Large intestine (tissue), 3 donors: ENCODE data around the gene SS18L1. TPM values are rescaled to one million over a fixed set of nuclear protein-coding genes. Genes with fewer than 3 reads are reported as not detected.
"Not testable (repeated sequence)": the region's sequence is repeated elsewhere in the genome, so short reads cannot be mapped to it uniquely, and the experiment has no call there.

Experiments used
- DNase-seq, 2 donors: peaks; one replicate each; pipeline versions ENCODE4 v3.0.0 to v3.0.0-alpha.2; 2013
- H3K27ac ChIP-seq: one replicate; pipeline ENCODE4 v1.5.1; 2013; ENCODE audit warnings: low read length
- H3K27me3 ChIP-seq: 2 replicates; pipeline ENCODE4 v1.6.1; 2013; ENCODE audit warnings: low read length; ENCODE audit not compliant: control insufficient read depth, insufficient read depth
- H3K36me3 ChIP-seq: 2 replicates; pipeline ENCODE4 v1.6.1; 2013; ENCODE audit warnings: low read length; ENCODE audit not compliant: control insufficient read depth, insufficient read depth
- H3K4me1 ChIP-seq: one replicate; pipeline ENCODE4 v1.6.1; 2013; ENCODE audit warnings: low read length; ENCODE audit not compliant: control insufficient read depth, insufficient read depth
- H3K4me3 ChIP-seq: one replicate; pipeline ENCODE4 v1.5.1; 2013; ENCODE audit warnings: low read length
- H3K9me3 ChIP-seq: one replicate; pipeline ENCODE4 v1.6.1; 2013; ENCODE audit warnings: mild to moderate bottlenecking, low read depth, low read length, moderate library complexity; ENCODE audit not compliant: control insufficient read depth
- WGBS: methylation state at CpG from one replicate; pipeline ENCODE4 v1.1.5; 2013; ENCODE audit warnings: low lambda C conversion rate; ENCODE audit not compliant: insufficient coverage; 5-methylcytosine and 5-hydroxymethylcytosine counted together
- polyA plus RNA-seq: library from polyadenylated mRNA; unstranded; fragments of 120-200 nt; gene quantifications from one replicate; pipeline ENCODE4 v1.2.1, GENCODE V29; 2013

SS18L1 gene
- polyA plus RNA-seq, 1 donor = 18.2 TPM

DNA sequence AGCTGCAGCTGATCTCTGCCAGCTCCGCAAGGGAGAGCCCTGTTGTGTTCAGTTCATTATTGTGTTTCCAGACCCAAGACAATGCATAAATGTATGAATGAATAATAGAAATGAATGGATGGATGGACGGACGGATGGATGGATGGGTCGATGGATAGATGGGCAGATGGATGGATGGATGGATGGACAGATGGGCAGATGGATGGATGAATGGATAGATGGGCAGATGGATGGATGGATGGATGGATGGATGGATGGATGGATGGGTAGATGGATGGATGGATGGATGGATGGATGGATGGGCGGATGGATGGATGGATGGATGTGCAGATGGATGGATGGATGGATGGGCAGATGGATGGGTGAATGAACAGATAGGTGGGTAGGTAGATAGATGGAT is 38.0 kb upstream of the SS18L1 start:
- Histone ChIP-seq H3K27me3 (no peaks in the 10 kb centered on the region), H3K9me3 (peaks cover 8% of the 10 kb centered on the region), H3K27ac (no peak overlapping the region), H3K4me1 (peaks cover 6% of the 10 kb centered on the region), H3K36me3 (no peaks in the 10 kb centered on the region), H3K4me3 (no peak overlapping the region)
- WGBS = 87% methylated on average over 4 of the region's 5 CpGs
- no peak for DNase-seq

- Histone ChIP-seq H3K27me3 (no peaks in the 10 kb centered on the region), H3K27ac (no peak overlapping the region), H3K36me3 (no peaks in the 10 kb centered on the region), H3K4me3 (no peak overlapping the region), H3K9me3 (peaks cover 20% of the 10 kb centered on the region), H3K4me1 (no peaks in the 10 kb centered on the region)
- WGBS = 100% methylated on average over 1 of the region's 6 CpGs
- no peak for DNase-seq
Measured at GRCh38 chr20:62111148-62111547, 32.4 kb upstream of the SS18L1 start.

GRCh38 chr20:62112368-62112767 is 31.2 kb upstream of the SS18L1 start:
- no peak for DNase-seq
- Histone ChIP-seq H3K4me3 (no peak overlapping the region), H3K36me3 (no peaks in the 10 kb centered on the region), H3K27me3 (no peaks in the 10 kb centered on the region), H3K27ac (no peak overlapping the region), H3K4me1 (no peaks in the 10 kb centered on the region), H3K9me3 (peaks cover 18% of the 10 kb centered on the region)
- WGBS = no CpG with 5 or more reads among the region's 6 CpGs

DNA sequence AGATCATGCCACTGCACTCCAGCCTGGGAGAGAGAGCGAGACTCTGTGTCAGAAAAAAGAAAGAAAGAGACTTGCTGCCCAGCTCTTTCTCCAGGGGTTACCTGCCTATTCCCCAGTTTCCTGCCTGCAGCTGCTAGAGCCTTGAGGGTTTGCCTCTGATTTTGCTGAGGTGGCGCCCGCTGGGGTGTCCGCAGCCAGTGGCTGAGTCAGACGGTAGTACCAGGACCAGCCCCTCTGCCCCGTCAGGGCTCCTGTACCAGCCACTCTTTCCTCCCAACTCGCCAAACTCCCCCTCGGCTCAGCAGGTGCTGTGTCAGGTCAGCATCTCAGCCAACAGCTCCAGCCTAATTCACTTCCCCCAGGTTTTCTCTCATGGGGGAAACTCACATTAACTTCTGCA is 28.7 kb upstream of the SS18L1 start:
- Histone ChIP-seq H3K4me3 (no peak overlapping the region), H3K9me3 (peaks cover 17% of the 10 kb centered on the region), H3K36me3 (no peaks in the 10 kb centered on the region), H3K27ac (no peak overlapping the region), H3K4me1 (peaks cover 19% of the 10 kb centered on the region), H3K27me3 (no peaks in the 10 kb centered on the region)
- no CpG with 5 or more reads among the region's 8 CpGs for WGBS
- no peak for DNase-seq

GRCh38 chr20:62115800-62116407 is 27.7 kb upstream of the SS18L1 start:
- Histone ChIP-seq H3K9me3 (peaks cover 12% of the 10 kb centered on the region), H3K4me1 (peaks cover 28% of the 10 kb centered on the region)
- not testable (repeated sequence) for H3K27ac ChIP-seq, DNase-seq, H3K27me3 ChIP-seq, H3K36me3 ChIP-seq, H3K4me3 ChIP-seq
- 100% methylated on average over 1 of the region's 7 CpGs for WGBS

- H3K4me3 ChIP-seq = no peak overlapping the region
- no peaks in the 10 kb centered on the region for H3K27me3 ChIP-seq
- H3K36me3 ChIP-seq = no peaks in the 10 kb centered on the region
- peaks cover 30% of the 10 kb centered on the region for H3K4me1 ChIP-seq
- DNase-seq = no peak
- H3K9me3 ChIP-seq = peaks cover 11% of the 10 kb centered on the region
- WGBS = no CpG with 5 or more reads among the region's 38 CpGs
- no peak overlapping the region for H3K27ac ChIP-seq
Measured at GRCh38 chr20:62116558-62117361, 26.8 kb upstream of the SS18L1 start.

DNA sequence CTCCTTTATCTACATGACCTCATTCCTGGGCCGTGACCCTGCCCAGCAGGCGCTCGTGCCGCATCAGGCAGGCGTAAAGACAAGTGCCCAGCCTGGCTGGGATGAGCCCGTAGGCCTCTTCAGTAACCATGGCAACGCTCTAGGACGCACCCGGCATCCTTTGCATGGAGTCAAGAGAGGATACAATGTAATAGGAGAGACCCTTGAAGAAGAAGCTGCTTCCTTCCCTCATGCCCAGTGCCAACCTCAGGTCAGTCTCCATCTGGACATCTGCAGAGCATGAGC is 26.3 kb upstream of the SS18L1 start:
- Histone ChIP-seq H3K27me3 (no peaks in the 10 kb centered on the region), H3K4me3 (no peak overlapping the region), H3K27ac (no peak overlapping the region), H3K36me3 (no peaks in the 10 kb centered on the region), H3K4me1 (peaks cover 30% of the 10 kb centered on the region), H3K9me3 (peaks cover 5% of the 10 kb centered on the region)
- WGBS = no CpG with 5 or more reads among the region's 9 CpGs
- no peak for DNase-seq

- no peak overlapping the region for H3K4me3 ChIP-seq
- H3K27me3 ChIP-seq = no peaks in the 10 kb centered on the region
- no peak for DNase-seq
- no peak overlapping the region for H3K27ac ChIP-seq
- peaks cover 30% of the 10 kb centered on the region for H3K4me1 ChIP-seq
- no CpG with 5 or more reads among the region's 15 CpGs for WGBS
- H3K36me3 ChIP-seq = no peaks in the 10 kb centered on the region
- peaks cover 2% of the 10 kb centered on the region for H3K9me3 ChIP-seq
Measured at GRCh38 chr20:62117658-62118057, 25.9 kb upstream of the SS18L1 start.

DNA sequence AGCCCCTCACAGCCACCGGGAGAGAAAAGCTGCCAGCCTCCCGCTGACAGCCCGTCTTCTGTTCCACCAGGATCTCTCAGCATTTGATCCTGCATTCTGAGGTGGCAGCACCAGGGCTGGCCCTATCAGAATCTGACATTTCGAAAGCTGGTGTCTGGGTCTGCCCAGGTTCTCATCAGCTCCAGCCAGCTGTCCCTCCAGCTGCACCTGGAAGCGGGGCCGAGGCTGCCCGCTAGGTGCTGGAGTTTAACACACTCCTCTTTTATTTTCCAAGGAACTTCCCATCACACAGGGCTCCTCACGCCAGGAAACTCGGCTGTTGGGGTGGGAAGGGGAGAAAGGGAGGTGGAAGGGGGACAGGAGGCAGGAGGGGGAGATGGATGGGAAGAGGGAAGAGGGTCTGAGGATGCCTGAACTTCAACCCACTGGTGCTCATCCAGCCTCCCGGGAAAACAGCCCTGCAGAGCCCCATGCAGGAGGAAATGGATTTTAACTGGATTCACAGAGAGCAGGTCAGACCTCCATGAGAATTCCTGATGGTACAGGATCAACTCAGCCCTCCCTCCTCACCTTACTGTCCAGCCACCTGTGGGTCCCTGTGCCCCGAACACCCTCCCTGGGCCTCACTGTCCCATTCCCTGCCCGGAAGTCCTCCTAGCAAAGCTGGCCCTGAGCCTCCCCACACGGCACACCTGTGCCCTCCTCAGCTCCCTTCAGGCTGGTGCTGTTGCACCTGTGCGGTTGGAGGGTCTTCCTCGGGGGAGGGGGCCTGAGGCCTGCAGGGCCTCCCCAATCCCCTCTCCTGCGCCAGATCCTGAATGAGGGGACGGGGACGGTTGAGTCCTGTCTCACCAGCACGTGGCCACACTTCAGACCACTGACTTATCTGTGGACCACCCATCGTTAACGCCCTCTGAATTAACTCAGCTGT is 25.2 kb upstream of the SS18L1 start:
- no CpG with 5 or more reads among the region's 21 CpGs for WGBS
- no peak overlapping the region for H3K27ac ChIP-seq
- no peak overlapping the region for H3K4me3 ChIP-seq
- no peaks in the 10 kb centered on the region for H3K9me3 ChIP-seq
- no peaks in the 10 kb centered on the region for H3K36me3 ChIP-seq
- H3K27me3 ChIP-seq = no peaks in the 10 kb centered on the region
- peaks cover 30% of the 10 kb centered on the region for H3K4me1 ChIP-seq
- DNase-seq = no peak

- no peaks in the 10 kb centered on the region for H3K9me3 ChIP-seq
- H3K27me3 ChIP-seq = no peaks in the 10 kb centered on the region
- no peak for DNase-seq
- H3K36me3 ChIP-seq = no peaks in the 10 kb centered on the region
- WGBS = no CpG with 5 or more reads among the region's 5 CpGs
- H3K4me3 ChIP-seq = no peak overlapping the region
- peaks cover 34% of the 10 kb centered on the region for H3K4me1 ChIP-seq
- H3K27ac ChIP-seq = peak overlapping the region; percentile 99
Measured at GRCh38 chr20:62119115-62119514, 24.5 kb upstream of the SS18L1 start.
